Gastrocnemius medialis (tissue), 4 donors: ENCODE data around the gene WDR73. TPM values are rescaled to one million over a fixed set of nuclear protein-coding genes. Genes with fewer than 3 reads are reported as not detected.
A peak's percentile ranks its signal among the peaks of the same experiment; 100 is the strongest.

Source experiments
- ATAC-seq, 2 donors: fragments of 150-250 bp; one replicate each; pipeline ENCODE4 v1.9.1; 2016
- DNase-seq, 2 donors: peaks; one replicate each; pipeline ENCODE4 v3.0.0-alpha.2; 2019
- H3K27ac ChIP-seq, 4 donors: fragments of 200-600 bp; sonication (generic); 1 replicate in 1 of 4; 2 replicates in 3 of 4; pipeline ENCODE4 v1.5.1; 2016 to 2018; ENCODE audit warnings: mild to moderate bottlenecking in 2 of 4, moderate library complexity in 1 of 4
- H3K27me3 ChIP-seq, 3 donors: fragments of 200-600 bp; sonication (generic) in 2 of 3; 1 replicate in 1 of 3; 2 replicates in 2 of 3; pipeline versions ENCODE4 v1.5.1 to v1.6.0; 2016 to 2019; ENCODE audit warnings: mild to moderate bottlenecking in 1 of 3, moderate library complexity in 1 of 3
- H3K36me3 ChIP-seq, 2 donors: fragments of 200-600 bp; sonication (generic) in 1 of 2; one replicate each; pipeline ENCODE4 v1.5.1; 2017 to 2018
- H3K4me1 ChIP-seq, 2 donors: fragments of 200-600 bp; sonication (generic) in 1 of 2; one replicate each; pipeline ENCODE4 v1.5.1; 2016 to 2017; ENCODE audit warnings: mild to moderate bottlenecking in 2 of 2
- H3K4me3 ChIP-seq, 4 donors: fragments of 200-600 bp; sonication (generic) in 3 of 4; 1 replicate in 1 of 4; 2 replicates in 3 of 4; pipeline ENCODE4 v1.5.1; 2016 to 2019; ENCODE audit warnings: mild to moderate bottlenecking in 2 of 4
- H3K9me3 ChIP-seq, 3 donors: fragments of 200-600 bp; sonication (generic) in 2 of 3; 1 replicate in 1 of 3; 2 replicates in 2 of 3; pipeline ENCODE4 v1.5.1; 2016 to 2019
- POLR2A ChIP-seq, 2 donors: fragments of 450-650 bp; IDR thresholded peaks; one replicate each; pipeline ENCODE4 v1.6.1; 2017; ENCODE audit warnings: antibody characterized with exemption in 2 of 2, mild to moderate bottlenecking in 2 of 2, moderate library complexity in 2 of 2
- in situ Hi-C, 4 donors: fragments of 200-750 bp; cut with MboI; loops; one replicate each; pipeline versions ENCODE4 v1.15.0 to v1.8.0; 2017; ENCODE audit warnings: low sequenced_read_pairs in 4 of 4
- intact Hi-C: fragments of 100-400 bp; cut with DNase I; formaldehyde crosslinking; loops from one replicate; pipeline ENCODE4 v1.15.1; 2023; ENCODE audit warnings: low total_unique reads
- total RNA-seq, 4 donors: library from RNA; depleted of rRNA; stranded (reverse); fragments of >200 nt; gene quantifications; one replicate each; pipeline versions ENCODE4 v1.1.0 to v1.2.3, GENCODE V29; 2016
- TF ChIP-seq, protein P1 (sequence below), 5 experiments: fragments of 450-650 bp in 3 of 5; fragments of 200-600 bp in 2 of 5; sonication (generic) in 2 of 5; IDR thresholded peaks in 4 of 5; conservative IDR thresholded peaks in 1 of 5; 1 replicate in 4 of 5; 2 replicates in 1 of 5; pipeline ENCODE4 v1.5.1; 2016 to 2019; ENCODE audit warnings: antibody characterized with exemption in 5 of 5, mild to moderate bottlenecking in 3 of 5, moderate library complexity in 3 of 5

Gene WDR73
- total RNA-seq, 4 donors from 2014 or later: 6.7 to 11.7 (median 10.3) TPM

- H3K27ac ChIP-seq: peak overlapping the region; percentile 74 to 86 (median 83)
- H3K4me3 ChIP-seq: peak overlapping the region; percentile 54 to 85 (median 58)
- no peaks in the 10 kb centered on the region for H3K9me3 ChIP-seq
- TF ChIP-seq, protein P1, sequence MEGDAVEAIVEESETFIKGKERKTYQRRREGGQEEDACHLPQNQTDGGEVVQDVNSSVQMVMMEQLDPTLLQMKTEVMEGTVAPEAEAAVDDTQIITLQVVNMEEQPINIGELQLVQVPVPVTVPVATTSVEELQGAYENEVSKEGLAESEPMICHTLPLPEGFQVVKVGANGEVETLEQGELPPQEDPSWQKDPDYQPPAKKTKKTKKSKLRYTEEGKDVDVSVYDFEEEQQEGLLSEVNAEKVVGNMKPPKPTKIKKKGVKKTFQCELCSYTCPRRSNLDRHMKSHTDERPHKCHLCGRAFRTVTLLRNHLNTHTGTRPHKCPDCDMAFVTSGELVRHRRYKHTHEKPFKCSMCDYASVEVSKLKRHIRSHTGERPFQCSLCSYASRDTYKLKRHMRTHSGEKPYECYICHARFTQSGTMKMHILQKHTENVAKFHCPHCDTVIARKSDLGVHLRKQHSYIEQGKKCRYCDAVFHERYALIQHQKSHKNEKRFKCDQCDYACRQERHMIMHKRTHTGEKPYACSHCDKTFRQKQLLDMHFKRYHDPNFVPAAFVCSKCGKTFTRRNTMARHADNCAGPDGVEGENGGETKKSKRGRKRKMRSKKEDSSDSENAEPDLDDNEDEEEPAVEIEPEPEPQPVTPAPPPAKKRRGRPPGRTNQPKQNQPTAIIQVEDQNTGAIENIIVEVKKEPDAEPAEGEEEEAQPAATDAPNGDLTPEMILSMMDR (IDR thresholded peaks at IDR 0.05 in 4 of 5, conservative IDR thresholded peaks at IDR 0.05 in 1 of 5): no peak
- TF ChIP-seq POLR2A (IDR thresholded peaks at IDR 0.05): no peak
- in situ Hi-C loops: loop anchor here in 2 of 4 donors (10.0 kb wide), 1 partner anchor 64 kb away; no protein-coding TSS in a partner anchor
- DNase-seq (no peak), ATAC-seq (no peak)
- H3K4me1 ChIP-seq: peaks cover 6 to 16% of the 10 kb centered on the region in 2 donors
- no peaks in the 10 kb centered on the region for H3K27me3 ChIP-seq
- no peaks in the 10 kb centered on the region for H3K36me3 ChIP-seq
- intact Hi-C loops: loop anchor here (1.0 to 5.0 kb wide), 2 partner anchors 57 to 268 kb away; partner anchors contain the start of gene SEC11A
Observed at GRCh38 chr15:84658788-84659411, 4.8 kb upstream of the WDR73 start.

- no peaks in the 10 kb centered on the region for H3K9me3 ChIP-seq
- H3K27me3 ChIP-seq: no peaks in the 10 kb centered on the region
- peak; percentile 49 to 51 for ATAC-seq
- DNase-seq: peak; percentile 45 to 69
- peak within 1 kb of the TSS; percentile 54 to 85 (median 58) for H3K4me3 ChIP-seq
- TF ChIP-seq, protein P1 (IDR thresholded peaks at IDR 0.05 in 4 of 5, conservative IDR thresholded peaks at IDR 0.05 in 1 of 5): peak; percentile 30 to 88 (median 60)
- no peak for TF ChIP-seq POLR2A (IDR thresholded peaks at IDR 0.05)
- peaks cover 12 to 20% of the 10 kb centered on the region in 2 donors for H3K4me1 ChIP-seq
- no peaks in the 10 kb centered on the region for H3K36me3 ChIP-seq
- in situ Hi-C loops: loop anchor here in 2 of 4 donors (10.0 kb wide), 1 partner anchor 63 kb away; no protein-coding TSS in a partner anchor
- peak within 1 kb of the TSS; percentile 74 to 86 (median 83) for H3K27ac ChIP-seq
- intact Hi-C loops: loop anchor here (1.0 to 5.0 kb wide), 2 partner anchors 58 to 269 kb away; partner anchors contain the start of gene SEC11A
Observed at GRCh38 chr15:84658080-84658787, 4.2 kb upstream of the WDR73 start, which contains the start of gene NMB. Gene NMB, minus strand, starts transcription at chr15:84658199. Its CDS starts 47 bp downstream, at chr15:84658152.

DNA sequence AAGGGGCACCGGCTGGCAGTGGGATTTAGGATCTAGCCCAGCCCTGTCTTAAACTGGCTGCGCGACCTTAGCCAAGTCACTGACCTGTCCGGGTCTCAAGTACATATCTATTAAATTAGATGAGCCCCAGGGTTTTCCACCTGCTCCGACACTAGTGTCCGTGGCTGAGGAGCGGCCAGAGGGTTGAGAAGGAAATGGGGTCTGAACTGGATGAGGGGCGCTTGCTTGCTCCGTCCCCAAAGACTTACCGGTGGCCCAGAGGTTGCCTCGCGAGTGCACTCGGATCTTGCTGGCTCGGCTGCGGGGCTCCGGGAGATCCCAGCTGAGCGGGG lies 3.6 kb upstream of the WDR73 start:
- in situ Hi-C loops (loop anchor here in 2 of 4 donors (10.0 kb wide), 1 partner anchor 63 kb away; no protein-coding TSS in a partner anchor), intact Hi-C loops (loop anchor here (1.0 to 5.0 kb wide), 2 partner anchors 59 to 270 kb away; partner anchors contain the start of gene SEC11A)
- ATAC-seq (peak in 1 of 2 donors; percentile 3), DNase-seq (no peak)
- no peak for TF ChIP-seq POLR2A (IDR thresholded peaks at IDR 0.05)
- Histone ChIP-seq H3K9me3 (no peaks in the 10 kb centered on the region), H3K27me3 (no peaks in the 10 kb centered on the region), H3K27ac (peak overlapping the region; percentile 74 to 86 (median 83)), H3K4me1 (peaks cover 14 to 23% of the 10 kb centered on the region in 2 donors), H3K36me3 (peaks cover 0 to 1% of the 10 kb centered on the region in 2 donors), H3K4me3 (peak overlapping the region; percentile 54 to 85 (median 58))

DNA sequence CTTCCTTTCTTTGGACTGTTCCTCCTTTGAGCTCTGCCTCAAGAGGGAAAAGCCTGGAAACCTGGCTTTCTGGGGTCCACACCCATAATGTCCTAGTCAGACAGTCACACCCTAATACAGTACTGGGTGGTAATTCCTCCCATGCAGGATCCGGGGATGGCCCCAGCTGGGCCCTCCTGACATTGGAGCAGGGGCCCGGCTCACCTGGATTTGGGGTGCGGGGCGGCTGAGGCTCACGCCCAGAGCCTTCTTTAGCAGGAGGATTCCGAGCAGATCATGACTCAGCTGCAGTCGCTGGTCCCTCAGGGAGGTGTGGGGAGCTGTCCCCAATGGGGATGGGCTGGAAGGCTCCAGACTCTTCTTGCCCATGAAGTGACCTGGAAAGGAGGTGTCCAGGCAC lies 2.9 kb upstream of the WDR73 start:
- in situ Hi-C loops: loop anchor here in 2 of 4 donors (10.0 kb wide), 1 partner anchor 62 kb away; no protein-coding TSS in a partner anchor
- Histone ChIP-seq H3K27ac (no peak overlapping the region), H3K36me3 (peaks cover 0 to 9% of the 10 kb centered on the region in 2 donors), H3K4me1 (peaks cover 14 to 23% of the 10 kb centered on the region in 2 donors), H3K9me3 (no peaks in the 10 kb centered on the region), H3K27me3 (no peaks in the 10 kb centered on the region), H3K4me3 (no peak overlapping the region)
- no peak for TF ChIP-seq POLR2A (IDR thresholded peaks at IDR 0.05)
- TF ChIP-seq, protein P1 (IDR thresholded peaks at IDR 0.05 in 4 of 5, conservative IDR thresholded peaks at IDR 0.05 in 1 of 5): no peak
- intact Hi-C loops: loop anchor here (5.0 kb wide), 1 partner anchor 270 kb away; no protein-coding TSS in a partner anchor
- no peak for DNase-seq
- no peak for ATAC-seq
